Parathyroid adenoma (tissue), 2 donors: ENCODE measurements around the gene CPEB4.
A peak's percentile ranks its signal among the peaks of the same experiment; 100 is the strongest.

Source experiments
- H2AFZ ChIP-seq: fragments of 300-600 bp; sonication (generic); one replicate; pipeline ENCODE4 v1.7.0; 2017; ENCODE audit warnings: antibody characterized with exemption, mild to moderate bottlenecking
- H3K27ac ChIP-seq: fragments of 300-600 bp; sonication (generic); one replicate; pipeline ENCODE4 v1.7.0; 2017
- H3K27me3 ChIP-seq: fragments of 300-600 bp; sonication (generic); one replicate; pipeline ENCODE4 v1.7.0; 2017; ENCODE audit warnings: low read length; ENCODE audit not compliant: control insufficient read depth, insufficient read depth
- H3K36me3 ChIP-seq: fragments of 300-600 bp; sonication (generic); one replicate; pipeline ENCODE4 v1.7.0; 2017; ENCODE audit warnings: low read length; ENCODE audit not compliant: control insufficient read depth, insufficient read depth
- H3K4me1 ChIP-seq: fragments of 300-600 bp; sonication (generic); one replicate; pipeline ENCODE4 v1.7.0; 2017; ENCODE audit warnings: control low read depth
- H3K4me2 ChIP-seq: fragments of 300-600 bp; sonication (generic); one replicate; pipeline ENCODE4 v1.7.0; 2017; ENCODE audit warnings: low read length
- H3K4me3 ChIP-seq: fragments of 300-600 bp; sonication (generic); one replicate; pipeline ENCODE4 v1.7.0; 2017; ENCODE audit warnings: low read depth, low read length
- H3K79me2 ChIP-seq: fragments of 300-600 bp; sonication (generic); one replicate; pipeline ENCODE4 v1.7.0; 2017; ENCODE audit warnings: control low read depth
- H3K9ac ChIP-seq: fragments of 300-600 bp; sonication (generic); one replicate; pipeline ENCODE4 v1.7.0; 2017; ENCODE audit warnings: mild to moderate bottlenecking
- H3K9me3 ChIP-seq: fragments of 300-600 bp; sonication (generic); one replicate; pipeline ENCODE4 v1.7.0; 2017; ENCODE audit warnings: low read length; ENCODE audit not compliant: control insufficient read depth
- TF ChIP-seq, protein P1 (sequence below): fragments of 300-600 bp; sonication (generic); IDR thresholded peaks from one replicate; pipeline ENCODE4 v1.7.0; 2017; ENCODE audit warnings: antibody characterized with exemption, mild to moderate bottlenecking
- donor health status: primary hyperparathyroidism.

Gene CPEB4

DNA sequence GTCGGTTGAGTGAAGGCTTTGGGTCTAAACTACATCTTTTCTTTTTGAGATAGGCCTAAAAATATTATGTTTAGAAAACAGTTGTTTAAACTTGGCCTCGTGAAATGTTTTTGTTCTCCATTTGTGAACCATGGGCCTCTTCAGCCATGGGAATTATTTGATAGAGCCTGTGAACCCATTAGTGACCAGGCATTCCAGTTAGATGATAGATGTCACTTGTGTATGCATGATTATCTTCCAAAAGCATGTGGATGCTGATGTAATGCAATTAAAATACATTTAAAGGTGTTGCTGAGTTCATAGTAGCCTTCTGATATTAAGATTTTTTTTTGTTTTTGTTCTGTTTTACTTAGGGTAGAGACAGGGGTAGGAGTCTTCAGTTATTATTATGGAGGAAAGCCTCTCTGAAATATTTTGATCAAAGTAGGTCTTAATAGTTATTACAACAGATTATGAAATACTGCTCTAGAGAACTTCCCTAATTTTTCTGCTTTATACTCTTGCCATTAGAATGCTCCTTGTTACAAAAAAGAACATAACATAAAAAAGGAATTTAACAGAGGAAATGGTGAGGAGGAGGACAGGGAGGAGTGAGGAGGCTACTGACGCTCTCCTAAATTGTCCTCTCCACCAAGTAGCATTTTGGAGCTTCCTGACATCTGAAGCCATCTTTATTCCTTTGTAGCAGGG lies 32.9 kb downstream of the CPEB4 start:
- Histone ChIP-seq H3K9ac (no peak overlapping the region), H3K79me2 (peaks cover 79% of the 10 kb centered on the region), H3K27me3 (no peaks in the 10 kb centered on the region), H3K4me2 (peak overlapping the region; percentile 2), H3K4me3 (peak overlapping the region; percentile 23), H3K9me3 (no peaks in the 10 kb centered on the region), H3K27ac (peak overlapping the region; percentile 16), H2AFZ (no peak overlapping the region), H3K36me3 (no peaks in the 10 kb centered on the region), H3K4me1 (peaks cover 45% of the 10 kb centered on the region)
- TF ChIP-seq, protein P1, sequence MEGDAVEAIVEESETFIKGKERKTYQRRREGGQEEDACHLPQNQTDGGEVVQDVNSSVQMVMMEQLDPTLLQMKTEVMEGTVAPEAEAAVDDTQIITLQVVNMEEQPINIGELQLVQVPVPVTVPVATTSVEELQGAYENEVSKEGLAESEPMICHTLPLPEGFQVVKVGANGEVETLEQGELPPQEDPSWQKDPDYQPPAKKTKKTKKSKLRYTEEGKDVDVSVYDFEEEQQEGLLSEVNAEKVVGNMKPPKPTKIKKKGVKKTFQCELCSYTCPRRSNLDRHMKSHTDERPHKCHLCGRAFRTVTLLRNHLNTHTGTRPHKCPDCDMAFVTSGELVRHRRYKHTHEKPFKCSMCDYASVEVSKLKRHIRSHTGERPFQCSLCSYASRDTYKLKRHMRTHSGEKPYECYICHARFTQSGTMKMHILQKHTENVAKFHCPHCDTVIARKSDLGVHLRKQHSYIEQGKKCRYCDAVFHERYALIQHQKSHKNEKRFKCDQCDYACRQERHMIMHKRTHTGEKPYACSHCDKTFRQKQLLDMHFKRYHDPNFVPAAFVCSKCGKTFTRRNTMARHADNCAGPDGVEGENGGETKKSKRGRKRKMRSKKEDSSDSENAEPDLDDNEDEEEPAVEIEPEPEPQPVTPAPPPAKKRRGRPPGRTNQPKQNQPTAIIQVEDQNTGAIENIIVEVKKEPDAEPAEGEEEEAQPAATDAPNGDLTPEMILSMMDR = no peak

GRCh38 chr5:173922527-173922926 lies 34.4 kb downstream of the CPEB4 start:
- Histone ChIP-seq H3K79me2 (peaks cover 79% of the 10 kb centered on the region), H3K9me3 (no peaks in the 10 kb centered on the region), H3K4me1 (peaks cover 49% of the 10 kb centered on the region), H3K36me3 (no peaks in the 10 kb centered on the region), H2AFZ (no peak overlapping the region), H3K4me3 (no peak overlapping the region), H3K27me3 (no peaks in the 10 kb centered on the region), H3K4me2 (no peak overlapping the region), H3K9ac (no peak overlapping the region), H3K27ac (no peak overlapping the region)
- TF ChIP-seq, protein P1 = no peak

GRCh38 chr5:173923218-173924095 lies 35.3 kb downstream of the CPEB4 start:
- H3K36me3 ChIP-seq = no peaks in the 10 kb centered on the region
- H3K4me3 ChIP-seq = no peak overlapping the region
- peaks cover 78% of the 10 kb centered on the region for H3K79me2 ChIP-seq
- H3K27me3 ChIP-seq = no peaks in the 10 kb centered on the region
- no peak overlapping the region for H2AFZ ChIP-seq
- peak overlapping the region; percentile 50 for H3K27ac ChIP-seq
- H3K4me2 ChIP-seq = peak overlapping the region; percentile 5
- TF ChIP-seq, protein P1 = no peak
- no peak overlapping the region for H3K9ac ChIP-seq
- peaks cover 47% of the 10 kb centered on the region for H3K4me1 ChIP-seq
- H3K9me3 ChIP-seq = no peaks in the 10 kb centered on the region

- Histone ChIP-seq H3K36me3 (no peaks in the 10 kb centered on the region), H3K4me3 (no peak overlapping the region), H3K27ac (peak overlapping the region; percentile 20), H3K79me2 (peaks cover 73% of the 10 kb centered on the region), H2AFZ (no peak overlapping the region), H3K4me2 (peak overlapping the region; percentile 15), H3K9me3 (no peaks in the 10 kb centered on the region), H3K4me1 (peaks cover 38% of the 10 kb centered on the region), H3K9ac (no peak overlapping the region), H3K27me3 (no peaks in the 10 kb centered on the region)
- TF ChIP-seq, protein P1 = no peak
Observed at GRCh38 chr5:173924899-173925298, 36.8 kb downstream of the CPEB4 start.
